IPS-NIHi7 (cell line): ENCODE measurements around the gene IRGC.
"Not testable (repeated sequence)": the region's sequence is repeated elsewhere in the genome, so short reads cannot be mapped to it uniquely, and the experiment has no call there.

ENCODE experiments used
- DNase-seq: peaks from one replicate; pipeline ENCODE4 v3.0.0; 2012; ENCODE audit warnings: mixed read lengths; ENCODE audit errors: extremely low spot score

Gene IRGC, protein sequence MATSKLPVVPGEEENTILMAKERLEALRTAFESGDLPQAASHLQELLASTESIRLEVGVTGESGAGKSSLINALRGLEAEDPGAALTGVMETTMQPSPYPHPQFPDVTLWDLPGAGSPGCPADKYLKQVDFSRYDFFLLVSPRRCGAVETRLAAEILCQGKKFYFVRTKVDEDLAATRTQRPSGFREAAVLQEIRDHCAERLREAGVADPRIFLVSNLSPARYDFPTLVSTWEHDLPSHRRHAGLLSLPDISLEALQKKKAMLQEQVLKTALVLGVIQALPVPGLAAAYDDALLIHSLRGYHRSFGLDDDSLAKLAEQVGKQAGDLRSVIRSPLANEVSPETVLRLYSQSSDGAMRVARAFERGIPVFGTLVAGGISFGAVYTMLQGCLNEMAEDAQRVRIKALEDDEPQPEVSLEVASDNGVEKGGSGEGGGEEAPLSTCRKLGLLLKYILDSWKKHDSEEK

GRCh38 chr19:43715776-43716175, at the start of gene IRGC:
TSS of gene IRGC (plus strand) at chr19:43716076. CDS start at chr19:43718559, 2,483 bp downstream.
- DNase-seq: no peak

- DNase-seq: peak; percentile 13
Measured at GRCh38 chr19:43667126-43667875, 48.6 kb upstream of the IRGC start.

- DNase-seq: peak; percentile 92
Measured at GRCh38 chr19:43667876-43668405, 47.9 kb upstream of the IRGC start.

- peak; percentile 98 for DNase-seq
Measured at GRCh38 chr19:43668406-43669109, 47.3 kb upstream of the IRGC start.

DNA sequence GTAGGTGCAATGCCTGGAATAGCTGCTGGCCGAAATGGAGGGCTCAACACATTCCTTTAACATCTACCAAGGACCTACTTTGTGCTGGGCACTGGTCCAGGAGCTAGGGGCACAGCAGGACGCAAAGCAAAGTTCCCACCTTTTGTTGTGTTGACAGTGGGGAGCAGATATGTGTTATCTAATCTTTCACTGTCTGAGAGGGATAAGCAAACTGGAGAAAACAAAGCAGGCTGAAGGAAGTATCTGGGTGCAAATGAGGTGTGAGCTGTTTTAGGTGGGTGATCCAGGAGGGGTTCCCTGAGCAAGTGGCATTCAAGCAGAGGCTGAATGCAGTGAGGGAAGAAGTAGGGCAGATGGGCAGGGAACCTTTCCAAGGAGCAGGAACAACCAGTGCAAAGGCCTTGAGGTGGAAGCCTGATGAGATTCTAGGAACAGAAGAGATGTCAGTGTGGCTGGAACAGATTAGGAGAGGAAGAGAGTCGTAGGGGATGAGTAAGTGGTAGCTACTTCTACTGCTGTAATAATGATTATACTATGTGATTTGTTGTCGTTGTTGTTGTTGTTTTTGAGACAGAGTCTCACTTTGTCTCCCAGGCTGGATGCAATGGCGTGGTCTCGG, 43.7 kb upstream of the IRGC start:
- DNase-seq: no peak

DNA sequence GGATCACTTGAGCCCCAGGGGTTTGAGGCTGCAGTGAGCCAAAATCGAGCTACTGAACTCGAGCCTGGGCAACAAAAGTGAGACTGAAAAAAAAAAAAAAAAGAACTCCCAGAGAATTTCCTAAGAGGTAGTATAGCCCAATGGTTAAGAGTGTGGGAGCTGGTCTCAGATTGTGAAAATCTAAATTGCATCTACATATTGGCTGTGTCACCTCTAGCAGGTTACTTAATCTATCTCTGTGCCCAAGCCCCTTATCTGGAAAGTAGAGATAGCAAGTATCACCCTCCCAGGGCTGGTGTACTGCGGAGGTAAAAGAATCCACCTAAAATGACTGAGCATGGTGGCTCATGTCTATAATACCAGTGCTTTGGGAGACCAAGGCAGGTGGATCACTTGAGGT, 42.2 kb upstream of the IRGC start:
- DNase-seq: no peak

DNA sequence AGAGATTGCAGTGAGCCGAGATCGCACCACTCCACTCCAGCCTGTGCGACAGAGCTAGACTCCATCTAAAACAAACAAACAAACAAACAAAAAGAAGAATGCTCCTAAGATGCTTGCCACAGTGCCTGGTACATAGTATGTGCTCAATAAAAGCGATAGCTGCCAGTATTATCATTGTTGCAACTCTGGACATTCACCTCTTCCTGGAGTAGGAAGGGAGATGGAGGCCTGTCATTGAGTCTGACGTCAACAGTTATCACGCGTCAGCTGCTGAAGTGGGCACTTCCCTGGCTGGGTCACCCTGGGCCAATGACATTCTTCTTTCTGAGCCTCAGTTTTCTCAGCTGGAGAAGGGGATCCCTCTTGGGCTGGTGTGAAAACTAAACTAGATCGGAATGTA, 41.7 kb upstream of the IRGC start:
- no peak for DNase-seq

DNA sequence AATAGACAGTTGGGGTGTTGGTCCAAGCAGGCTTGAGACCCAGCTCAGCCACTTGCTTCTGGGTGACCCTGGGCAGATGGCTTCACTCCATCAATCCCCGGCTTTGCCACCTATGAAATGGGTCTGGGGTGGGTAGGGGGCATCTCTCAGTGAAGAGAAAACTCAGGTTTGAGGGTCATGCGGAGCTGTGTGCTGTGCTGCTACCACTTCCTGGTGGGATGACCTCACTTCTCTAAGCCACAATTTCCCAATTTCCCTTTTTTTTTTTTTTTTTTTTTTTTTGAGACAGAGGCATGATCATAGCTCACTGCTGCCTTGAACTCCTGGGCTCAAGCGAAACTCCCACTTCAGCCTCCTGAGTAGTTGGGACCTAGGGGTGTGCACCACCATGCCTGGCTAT, 41.3 kb upstream of the IRGC start:
- no peak for DNase-seq

DNA sequence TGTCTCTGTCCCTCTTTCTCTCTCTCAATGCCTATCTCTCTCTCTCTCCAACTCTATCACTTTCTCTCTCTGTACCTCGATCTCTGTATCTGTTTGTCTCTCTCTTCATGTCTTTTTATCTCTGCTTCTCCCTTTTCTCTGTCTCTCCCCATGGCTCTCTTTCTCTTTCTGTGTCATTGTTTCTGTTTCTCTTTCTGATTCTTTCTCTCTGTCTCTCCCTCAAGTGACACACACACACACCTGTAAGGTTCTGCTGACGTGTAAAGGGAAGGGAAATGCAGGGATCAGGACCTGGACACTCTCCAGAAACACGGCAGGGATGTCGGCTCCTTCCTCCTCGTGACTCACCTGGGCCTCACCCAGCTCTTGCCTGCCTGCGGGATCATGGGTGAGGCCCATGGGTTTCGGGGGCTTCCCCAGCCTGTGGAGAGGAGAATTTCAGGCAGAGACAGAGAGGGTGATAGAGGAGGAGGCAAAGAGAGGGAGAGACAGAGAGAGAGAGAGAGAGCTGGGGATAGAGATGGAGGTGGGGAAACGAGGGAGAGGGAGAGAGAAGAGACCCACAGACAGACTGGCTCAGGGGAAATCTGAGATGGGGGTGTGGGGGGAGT, 40.5 kb upstream of the IRGC start:
- DNase-seq: no peak

DNA sequence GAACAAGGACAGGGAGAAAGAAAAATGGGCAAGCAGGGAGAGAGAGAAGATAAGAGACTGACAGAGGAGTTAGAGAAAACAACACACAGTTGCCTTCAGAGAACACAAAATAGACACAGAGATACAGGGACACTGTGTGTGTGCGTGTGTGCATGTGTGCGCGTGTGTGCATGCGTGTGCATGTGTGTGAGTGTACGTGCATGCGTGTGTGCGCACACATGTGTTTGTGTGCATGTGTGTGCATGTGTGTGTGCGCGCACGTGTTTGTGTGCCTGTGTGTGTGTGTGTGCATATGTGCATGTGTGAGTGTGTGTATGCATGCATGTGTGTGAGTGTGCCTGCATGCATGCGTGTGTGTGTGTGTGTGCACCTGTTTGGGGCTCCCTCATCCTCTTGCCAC, 40.0 kb upstream of the IRGC start:
- no peak for DNase-seq

DNA sequence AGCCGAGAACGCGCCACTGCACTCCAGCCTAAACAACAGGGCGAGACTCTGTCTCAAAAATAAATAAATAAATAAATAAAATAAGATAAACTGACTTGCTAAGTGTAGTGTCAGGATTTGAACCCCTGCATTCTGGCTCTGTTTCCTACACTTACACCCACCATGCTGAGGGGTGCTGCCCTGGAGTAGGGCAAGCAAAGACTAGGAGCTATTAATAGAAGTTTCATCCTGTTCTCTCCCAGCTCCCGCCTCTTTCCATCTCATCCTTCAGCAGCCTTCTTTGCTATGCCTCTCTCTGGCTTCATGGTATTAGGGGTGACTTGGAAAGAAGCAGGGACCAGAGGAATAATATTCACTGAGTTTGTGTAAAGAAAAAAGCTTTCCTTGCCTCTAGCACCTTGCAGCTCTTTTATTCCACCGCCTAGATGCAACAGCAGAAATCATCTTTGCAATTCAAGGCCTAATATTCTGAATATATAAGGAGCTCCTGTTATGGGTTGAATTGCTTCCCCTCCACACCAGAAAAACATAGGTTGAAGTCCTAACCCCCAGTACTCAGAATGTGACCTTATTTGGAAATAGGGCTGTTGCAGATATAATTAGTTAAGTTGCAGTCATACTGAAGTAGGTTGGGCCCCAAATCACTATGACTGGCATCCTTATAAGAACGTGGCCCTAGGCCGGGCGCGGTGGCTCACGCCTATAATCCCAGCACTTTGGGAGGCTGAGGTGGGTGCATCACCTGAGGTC, 37.2 kb upstream of the IRGC start:
- no peak for DNase-seq

GRCh38 chr19:43681821-43682220, 34.1 kb upstream of the IRGC start:
- DNase-seq: no peak

DNA sequence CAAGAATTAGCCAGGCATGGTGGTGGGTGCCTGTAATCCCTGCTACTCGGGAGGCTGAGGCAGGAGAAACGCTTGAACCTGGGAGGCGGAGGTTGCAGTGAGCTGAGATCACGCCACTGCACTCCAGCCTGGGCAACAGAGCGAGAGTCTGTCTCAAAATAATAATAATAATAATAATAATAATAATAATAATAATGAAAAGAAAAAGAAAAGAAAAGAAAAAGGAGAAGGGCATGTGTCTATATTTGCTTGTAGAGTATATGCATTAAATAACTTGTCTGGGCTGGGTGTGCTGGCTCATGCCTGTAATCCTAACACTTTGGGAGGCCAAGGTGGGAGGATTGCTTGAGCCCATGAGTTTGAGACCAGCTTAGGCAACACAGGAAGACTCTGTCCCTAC, 33.6 kb upstream of the IRGC start:
- DNase-seq: not testable (repeated sequence)

DNA sequence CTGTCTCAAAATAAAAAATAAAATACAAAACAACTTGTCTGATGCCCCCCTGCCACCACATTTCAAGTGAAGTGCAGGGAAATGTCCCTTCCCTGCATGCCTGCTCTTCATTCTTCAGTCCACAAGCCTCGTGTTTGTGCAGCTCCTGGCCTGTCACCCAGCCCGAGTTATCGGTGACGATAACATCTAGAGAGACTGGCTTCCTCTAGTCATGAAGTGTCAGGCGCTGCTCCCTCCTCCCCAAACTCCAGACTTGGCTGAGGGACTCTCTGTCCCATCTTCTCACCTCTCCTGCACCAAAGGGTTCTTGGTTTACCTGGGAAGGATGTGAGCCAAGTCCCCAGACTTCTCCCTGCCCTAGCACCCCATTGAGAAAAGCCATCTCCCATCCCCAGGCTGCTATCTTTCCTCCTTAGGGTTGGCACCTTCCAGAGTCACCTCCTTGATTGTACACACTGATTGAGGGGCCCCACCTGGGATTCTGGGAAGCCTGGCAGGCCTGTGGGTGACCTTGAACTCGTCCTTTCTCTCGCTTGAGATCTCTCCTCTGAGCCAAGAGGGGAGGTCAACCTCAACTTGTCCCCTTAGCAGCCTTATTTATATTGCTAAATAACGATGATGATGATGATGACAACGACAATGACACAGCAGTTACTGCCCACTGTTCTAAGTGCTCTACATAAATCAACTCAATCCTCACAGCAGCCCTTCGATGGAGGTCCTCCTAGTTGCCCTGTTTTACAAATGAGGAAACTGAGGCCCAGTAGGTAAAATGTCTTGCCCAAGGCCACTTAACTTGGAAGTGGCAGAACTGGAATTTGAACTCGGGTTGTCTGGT, 32.8 kb upstream of the IRGC start:
- no peak for DNase-seq

GRCh38 chr19:43683905-43684304, 32.0 kb upstream of the IRGC start:
- no peak for DNase-seq

DNA sequence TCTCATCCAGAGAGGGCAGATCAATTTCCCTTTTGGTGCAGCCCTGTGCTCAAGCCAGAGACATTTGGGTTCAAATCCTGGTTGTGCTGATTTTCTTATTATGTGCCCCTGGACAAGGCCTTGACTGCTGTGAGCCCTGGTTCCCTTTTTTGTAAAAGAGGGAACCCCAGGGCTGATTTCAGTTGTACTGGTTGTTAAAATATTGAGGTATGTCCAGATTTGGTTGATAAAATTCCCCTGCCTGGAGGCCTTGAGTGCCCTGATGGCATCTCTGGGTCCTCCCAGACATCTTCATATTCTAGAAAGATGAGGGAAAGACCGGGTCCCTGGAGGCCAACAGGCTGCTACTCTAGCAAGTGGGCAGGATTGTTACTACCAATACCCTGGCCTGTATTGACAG, 31.6 kb upstream of the IRGC start:
- no peak for DNase-seq

DNA sequence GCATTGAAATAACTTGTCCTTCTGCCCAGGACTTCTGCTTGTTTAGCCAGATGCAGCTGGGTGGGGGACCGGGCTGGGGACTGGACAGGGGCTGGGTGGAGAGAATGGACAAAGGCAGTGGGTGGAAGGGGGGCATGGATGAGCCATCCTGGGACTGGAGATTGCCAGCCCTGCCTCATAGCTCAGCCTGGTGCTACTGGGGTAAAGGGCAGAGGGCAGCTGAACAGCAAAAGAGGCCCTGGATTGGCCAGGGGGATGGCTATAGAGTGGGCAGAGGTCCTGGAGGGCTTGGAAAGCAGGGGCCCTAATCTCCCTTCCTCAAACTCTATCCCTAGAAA, 28.2 kb upstream of the IRGC start:
- no peak for DNase-seq

- DNase-seq: no peak
Measured at GRCh38 chr19:43688059-43688701, 27.7 kb upstream of the IRGC start.

- no peak for DNase-seq
Measured at GRCh38 chr19:43690444-43690843, 25.4 kb upstream of the IRGC start.
